Esophagus muscularis mucosa (tissue), 4 donors: Measurements from ENCODE around the gene ELMO3.

Experiments
- CTCF ChIP-seq, 3 experiments: fragments of 200-600 bp in 2 of 3; fragments of 450-650 bp in 1 of 3; sonication (generic) in 2 of 3; IDR thresholded peaks; one replicate each; pipeline ENCODE4 v1.5.1; 2017 to 2019; ENCODE audit warnings: antibody characterized with exemption in 3 of 3, mild to moderate bottlenecking in 2 of 3, moderate library complexity in 1 of 3
- EP300 ChIP-seq: sonication (generic); formaldehyde crosslinking; IDR thresholded peaks from one replicate; pipeline ENCODE4 v1.6.1; 2017; ENCODE audit warnings: antibody characterized with exemption
- POLR2A ChIP-seq: fragments of 450-650 bp; IDR thresholded peaks from one replicate; pipeline ENCODE4 v1.6.1; 2017; ENCODE audit warnings: antibody characterized with exemption, moderate library complexity, mild to moderate bottlenecking, low read depth

GRCh38 chr16:67162506-67163163 is 36.3 kb upstream of the ELMO3 start:
- TF ChIP-seq CTCF (IDR thresholded peaks at IDR 0.05) (no peak), POLR2A (no peak), EP300 (no peak)
